ENCODE data around the gene MRTFA.

DNA sequence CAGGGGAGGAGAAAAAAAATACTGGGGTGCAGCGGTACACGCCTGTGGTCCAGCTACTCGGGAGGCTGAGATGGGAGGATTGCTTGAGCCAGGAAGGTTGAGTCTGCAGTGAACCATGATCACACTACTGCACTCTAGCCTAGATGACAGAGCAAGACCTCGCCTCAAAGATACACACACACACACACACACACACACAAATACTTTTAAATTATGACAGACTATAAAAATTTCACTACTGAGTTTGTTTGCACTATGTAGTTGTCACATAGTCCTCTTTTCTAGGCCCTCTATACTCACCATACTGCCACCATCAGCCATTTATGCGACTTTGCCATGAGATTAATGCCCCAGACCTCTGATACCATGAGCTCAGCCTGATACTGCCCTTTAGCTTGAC, 109.6 kb downstream of the MRTFA start:
- TF ChIP-seq, protein P1, sequence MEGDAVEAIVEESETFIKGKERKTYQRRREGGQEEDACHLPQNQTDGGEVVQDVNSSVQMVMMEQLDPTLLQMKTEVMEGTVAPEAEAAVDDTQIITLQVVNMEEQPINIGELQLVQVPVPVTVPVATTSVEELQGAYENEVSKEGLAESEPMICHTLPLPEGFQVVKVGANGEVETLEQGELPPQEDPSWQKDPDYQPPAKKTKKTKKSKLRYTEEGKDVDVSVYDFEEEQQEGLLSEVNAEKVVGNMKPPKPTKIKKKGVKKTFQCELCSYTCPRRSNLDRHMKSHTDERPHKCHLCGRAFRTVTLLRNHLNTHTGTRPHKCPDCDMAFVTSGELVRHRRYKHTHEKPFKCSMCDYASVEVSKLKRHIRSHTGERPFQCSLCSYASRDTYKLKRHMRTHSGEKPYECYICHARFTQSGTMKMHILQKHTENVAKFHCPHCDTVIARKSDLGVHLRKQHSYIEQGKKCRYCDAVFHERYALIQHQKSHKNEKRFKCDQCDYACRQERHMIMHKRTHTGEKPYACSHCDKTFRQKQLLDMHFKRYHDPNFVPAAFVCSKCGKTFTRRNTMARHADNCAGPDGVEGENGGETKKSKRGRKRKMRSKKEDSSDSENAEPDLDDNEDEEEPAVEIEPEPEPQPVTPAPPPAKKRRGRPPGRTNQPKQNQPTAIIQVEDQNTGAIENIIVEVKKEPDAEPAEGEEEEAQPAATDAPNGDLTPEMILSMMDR (IDR thresholded peaks at IDR 0.05): no peak
- no peak for TF ChIP-seq POLR2A (IDR thresholded peaks at IDR 0.05)
- TF ChIP-seq EP300 (IDR thresholded peaks at IDR 0.05; ENCODE audit: low read depth): no peak
